Effector memory CD8-positive, alpha-beta T cell (primary cell): Measurements from ENCODE around the gene IWS1.
"Not testable (repeated sequence)": the region's sequence is repeated elsewhere in the genome, so short reads cannot be mapped to it uniquely, and the experiment has no call there.

Experiments used
- ATAC-seq: fragments of 150-1000 bp; cut with Tn5 transposase; replicated peaks from 2 replicates; pipeline ENCODE4 v1.10.0; 2021; ENCODE audit warnings: mild to moderate bottlenecking, moderate library complexity
- DNase-seq, 3 experiments: peaks; one replicate each; pipeline ENCODE4 v3.0.0; 2021
- H3K27ac Mint-ChIP-seq, 2 donors: one replicate each; pipeline ENCODE4 v1.8.0; 2022; ENCODE audit warnings: mild to moderate bottlenecking in 2 of 2, mixed read lengths in 2 of 2, moderate library complexity in 2 of 2
- H3K27me3 Mint-ChIP-seq, 2 donors: one replicate each; pipeline ENCODE4 v1.8.0; 2022; ENCODE audit warnings: mixed read lengths in 2 of 2
- H3K36me3 Mint-ChIP-seq: one replicate; pipeline ENCODE4 v1.8.0; 2022; ENCODE audit warnings: mild to moderate bottlenecking, moderate library complexity, mixed read lengths; ENCODE audit not compliant: insufficient read depth
- H3K4me1 Mint-ChIP-seq, 2 donors: one replicate each; pipeline ENCODE4 v1.8.0; 2022; ENCODE audit warnings: low read depth in 2 of 2, mixed read lengths in 2 of 2
- H3K4me3 Mint-ChIP-seq, 2 donors: one replicate each; pipeline ENCODE4 v1.8.0; 2022; ENCODE audit warnings: mild to moderate bottlenecking in 2 of 2, mixed read lengths in 2 of 2, moderate library complexity in 2 of 2
- H3K9me3 Mint-ChIP-seq, 2 donors: one replicate each; pipeline ENCODE4 v1.8.0; 2022; ENCODE audit warnings: mixed read lengths in 2 of 2

The IWS1 gene

GRCh38 chr2:127530245-127531140, 4.2 kb upstream of the IWS1 start:
- ATAC-seq, result no peak
- peaks cover 16 to 28% of the 10 kb centered on the region in 2 donors for H3K27me3 Mint-ChIP-seq

GRCh38 chr2:127529416-127529815, 3.1 kb upstream of the IWS1 start:
- H3K27me3 Mint-ChIP-seq, result peaks cover 15 to 17% of the 10 kb centered on the region in 2 donors
- not testable (repeated sequence) for H3K27ac Mint-ChIP-seq, DNase-seq, H3K9me3 Mint-ChIP-seq, ATAC-seq, H3K4me3 Mint-ChIP-seq
- H3K4me1 Mint-ChIP-seq, result peaks cover 15 to 22% of the 10 kb centered on the region in 2 donors
- H3K36me3 Mint-ChIP-seq, result peaks cover 11% of the 10 kb centered on the region

More at GRCh38 chr2:127530245-127531140, 4.2 kb upstream of the IWS1 start:
- no peak overlapping the region for H3K27ac Mint-ChIP-seq
- H3K36me3 Mint-ChIP-seq, result peaks cover 11% of the 10 kb centered on the region
- no peaks in the 10 kb centered on the region for H3K9me3 Mint-ChIP-seq
- peaks cover 10 to 17% of the 10 kb centered on the region in 2 donors for H3K4me1 Mint-ChIP-seq
- DNase-seq, result no peak
- H3K4me3 Mint-ChIP-seq, result no peak overlapping the region

- peaks cover 6 to 8% of the 10 kb centered on the region in 2 donors for H3K27me3 Mint-ChIP-seq
- no peak overlapping the region for H3K4me3 Mint-ChIP-seq
- H3K9me3 Mint-ChIP-seq, result no peaks in the 10 kb centered on the region
- DNase-seq, result no peak
- H3K36me3 Mint-ChIP-seq, result peaks cover 11% of the 10 kb centered on the region
- H3K27ac Mint-ChIP-seq, result peak overlapping the region in 1 of 2 donors; percentile 97
- peaks cover 18 to 28% of the 10 kb centered on the region in 2 donors for H3K4me1 Mint-ChIP-seq
- no peak for ATAC-seq
Measured at GRCh38 chr2:127528487-127528886, 2.2 kb upstream of the IWS1 start.

GRCh38 chr2:127527001-127527804, 914 bp upstream of the IWS1 start:
- Mint-ChIP-seq H3K36me3 (peaks cover 20% of the 10 kb centered on the region), H3K9me3 (no peaks in the 10 kb centered on the region), H3K4me1 (peaks cover 20 to 33% of the 10 kb centered on the region in 2 donors), H3K4me3 (peak overlapping the region; percentile 93 to 94), H3K27me3 (no peaks in the 10 kb centered on the region), H3K27ac (peak overlapping the region; percentile 97 to 99)
- ATAC-seq (peak; percentile 8), DNase-seq (no peak)

GRCh38 chr2:127525691-127526131, 578 bp downstream of the IWS1 start:
- H3K4me3 Mint-ChIP-seq, result peak overlapping the region; percentile 93 to 94
- H3K9me3 Mint-ChIP-seq, result no peaks in the 10 kb centered on the region
- H3K36me3 Mint-ChIP-seq, result peaks cover 32% of the 10 kb centered on the region
- DNase-seq (no peak), ATAC-seq (no peak)
- H3K27me3 Mint-ChIP-seq, result no peaks in the 10 kb centered on the region
- H3K27ac Mint-ChIP-seq, result peak overlapping the region; percentile 97 to 99
- H3K4me1 Mint-ChIP-seq, result peaks cover 23 to 39% of the 10 kb centered on the region in 2 donors

GRCh38 chr2:127524198-127524834, 2.0 kb downstream of the IWS1 start:
- Mint-ChIP-seq H3K27ac (peak overlapping the region; percentile 76 to 99), H3K36me3 (peaks cover 33% of the 10 kb centered on the region), H3K4me3 (peak overlapping the region; percentile 93 to 94), H3K4me1 (peaks cover 23 to 50% of the 10 kb centered on the region in 2 donors)
- H3K27me3 Mint-ChIP-seq, DNase-seq, ATAC-seq, H3K9me3 Mint-ChIP-seq: not testable (repeated sequence)

GRCh38 chr2:127523269-127523939, 2.9 kb downstream of the IWS1 start:
- Mint-ChIP-seq H3K9me3 (no peaks in the 10 kb centered on the region), H3K4me3 (peak overlapping the region; percentile 10 to 47), H3K27ac (peak overlapping the region; percentile 76 to 79), H3K27me3 (no peaks in the 10 kb centered on the region), H3K36me3 (peaks cover 33% of the 10 kb centered on the region), H3K4me1 (peaks cover 23 to 50% of the 10 kb centered on the region in 2 donors)
- no peak for DNase-seq
- ATAC-seq, result no peak

GRCh38 chr2:127520424-127520823, 5.9 kb downstream of the IWS1 start:
- DNase-seq (no peak), ATAC-seq (no peak)
- Mint-ChIP-seq H3K36me3 (peaks cover 43% of the 10 kb centered on the region), H3K27ac (peak overlapping the region; percentile 23 to 78), H3K9me3 (no peaks in the 10 kb centered on the region), H3K4me1 (peaks cover 32 to 60% of the 10 kb centered on the region in 2 donors), H3K4me3 (no peak overlapping the region), H3K27me3 (no peaks in the 10 kb centered on the region)

- no peaks in the 10 kb centered on the region for H3K9me3 Mint-ChIP-seq
- DNase-seq (no peak), ATAC-seq (no peak)
- peaks cover 44 to 72% of the 10 kb centered on the region in 2 donors for H3K4me1 Mint-ChIP-seq
- peaks cover 44% of the 10 kb centered on the region for H3K36me3 Mint-ChIP-seq
- no peaks in the 10 kb centered on the region for H3K27me3 Mint-ChIP-seq
- no peak overlapping the region for H3K4me3 Mint-ChIP-seq
- peak overlapping the region; percentile 12 to 70 for H3K27ac Mint-ChIP-seq
Measured at GRCh38 chr2:127517465-127517864, 8.8 kb downstream of the IWS1 start.

GRCh38 chr2:127516041-127516762, 10.1 kb downstream of the IWS1 start:
- peaks cover 38% of the 10 kb centered on the region for H3K36me3 Mint-ChIP-seq
- H3K4me3 Mint-ChIP-seq, result no peak overlapping the region

GRCh38 chr2:127515383-127515915, 10.8 kb downstream of the IWS1 start:
- no peak for DNase-seq
- Mint-ChIP-seq H3K4me1 (peaks cover 53 to 82% of the 10 kb centered on the region in 2 donors), H3K27ac (peak overlapping the region; percentile 66 to 83), H3K36me3 (peaks cover 32% of the 10 kb centered on the region), H3K9me3 (no peaks in the 10 kb centered on the region), H3K4me3 (no peak overlapping the region), H3K27me3 (no peaks in the 10 kb centered on the region)
- no peak for ATAC-seq

More at GRCh38 chr2:127516041-127516762, 10.1 kb downstream of the IWS1 start:
- Mint-ChIP-seq H3K27ac (peak overlapping the region; percentile 66 to 83), H3K27me3 (no peaks in the 10 kb centered on the region), H3K9me3 (no peaks in the 10 kb centered on the region), H3K4me1 (peaks cover 47 to 79% of the 10 kb centered on the region in 2 donors)
- ATAC-seq (no peak), DNase-seq (no peak)

- peaks cover 53 to 83% of the 10 kb centered on the region in 2 donors for H3K4me1 Mint-ChIP-seq
- no peaks in the 10 kb centered on the region for H3K27me3 Mint-ChIP-seq
- DNase-seq (no peak), ATAC-seq (no peak)
- no peak overlapping the region for H3K4me3 Mint-ChIP-seq
- peak overlapping the region; percentile 66 for H3K27ac Mint-ChIP-seq
- H3K9me3 Mint-ChIP-seq, result no peaks in the 10 kb centered on the region
- peaks cover 32% of the 10 kb centered on the region for H3K36me3 Mint-ChIP-seq
Measured at GRCh38 chr2:127514485-127514884, 11.8 kb downstream of the IWS1 start.
